ENCODE results near the gene ANKRD36B.
"Not testable (repeated sequence)": the region's sequence is repeated elsewhere in the genome, so short reads cannot be mapped to it uniquely, and the experiment has no call there.

Gene ANKRD36B

GRCh38 chr2:97589598-97590510, at the start of gene ANKRD36B:
ANKRD36B (minus strand) TSS chr2:97589877; CDS start chr2:97589685, 192 bp downstream.
- H3K27me3 Mint-ChIP-seq, result peaks cover 11% of the 10 kb centered on the region
- H3K27ac Mint-ChIP-seq, result peak within 1 kb of the TSS; percentile 97 to 99
- peak; percentile 66 to 80 for DNase-seq
- ATAC-seq, result peak; percentile 79
- not testable (repeated sequence) for H3K9me3 Mint-ChIP-seq, H3K4me1 Mint-ChIP-seq
- peak within 1 kb of the TSS; percentile 99 for H3K4me3 Mint-ChIP-seq

- not testable (repeated sequence) for DNase-seq, H3K27ac Mint-ChIP-seq, H3K4me1 Mint-ChIP-seq, ATAC-seq, H3K9me3 Mint-ChIP-seq, H3K4me3 Mint-ChIP-seq
- peaks cover 20% of the 10 kb centered on the region for H3K27me3 Mint-ChIP-seq
Measured at GRCh38 chr2:97626049-97626430, 36.4 kb upstream of the ANKRD36B start.

GRCh38 chr2:97625354-97626048, 35.8 kb upstream of the ANKRD36B start:
- not testable (repeated sequence) for ATAC-seq, H3K9me3 Mint-ChIP-seq, DNase-seq, H3K27ac Mint-ChIP-seq, H3K4me3 Mint-ChIP-seq, H3K4me1 Mint-ChIP-seq
- H3K27me3 Mint-ChIP-seq, result peaks cover 14% of the 10 kb centered on the region

GRCh38 chr2:97622976-97623375, 33.3 kb upstream of the ANKRD36B start:
- not testable (repeated sequence) for H3K9me3 Mint-ChIP-seq, H3K4me1 Mint-ChIP-seq, DNase-seq, H3K27me3 Mint-ChIP-seq, ATAC-seq, H3K4me3 Mint-ChIP-seq, H3K27ac Mint-ChIP-seq

- not testable (repeated sequence) for H3K27me3 Mint-ChIP-seq, ATAC-seq, DNase-seq, H3K4me3 Mint-ChIP-seq, H3K9me3 Mint-ChIP-seq, H3K4me1 Mint-ChIP-seq
- H3K27ac Mint-ChIP-seq, result peak overlapping the region in 1 of 2 donors; percentile 15
Measured at GRCh38 chr2:97620492-97620891, 30.8 kb upstream of the ANKRD36B start.

GRCh38 chr2:97618939-97619827, 29.5 kb upstream of the ANKRD36B start:
- not testable (repeated sequence) for H3K4me1 Mint-ChIP-seq, H3K27me3 Mint-ChIP-seq, H3K4me3 Mint-ChIP-seq, H3K9me3 Mint-ChIP-seq, DNase-seq
- peak overlapping the region in 1 of 2 donors; percentile 63 for H3K27ac Mint-ChIP-seq
- ATAC-seq, result peak; percentile 87

- Mint-ChIP-seq H3K9me3 (no peaks in the 10 kb centered on the region), H3K4me1 (no peaks in the 10 kb centered on the region), H3K27me3 (no peaks in the 10 kb centered on the region), H3K27ac (no peak overlapping the region), H3K4me3 (no peak overlapping the region)
- DNase-seq (no peak), ATAC-seq (no peak)
Measured at GRCh38 chr2:97617911-97618310, 28.2 kb upstream of the ANKRD36B start.

GRCh38 chr2:97615746-97616145, 26.1 kb upstream of the ANKRD36B start:
- not testable (repeated sequence) for H3K27me3 Mint-ChIP-seq, H3K9me3 Mint-ChIP-seq, ATAC-seq, H3K4me1 Mint-ChIP-seq, H3K4me3 Mint-ChIP-seq, DNase-seq, H3K27ac Mint-ChIP-seq

- ATAC-seq, H3K4me3 Mint-ChIP-seq, H3K27ac Mint-ChIP-seq, H3K4me1 Mint-ChIP-seq, H3K27me3 Mint-ChIP-seq, H3K9me3 Mint-ChIP-seq, DNase-seq: not testable (repeated sequence)
Measured at GRCh38 chr2:97611895-97612294, 22.2 kb upstream of the ANKRD36B start.

GRCh38 chr2:97608745-97609144, 19.1 kb upstream of the ANKRD36B start:
- not testable (repeated sequence) for H3K4me1 Mint-ChIP-seq, ATAC-seq, H3K4me3 Mint-ChIP-seq, H3K9me3 Mint-ChIP-seq, H3K27ac Mint-ChIP-seq, H3K27me3 Mint-ChIP-seq, DNase-seq

GRCh38 chr2:97605524-97606339, 16.1 kb upstream of the ANKRD36B start:
- not testable (repeated sequence) for H3K9me3 Mint-ChIP-seq, ATAC-seq, H3K4me1 Mint-ChIP-seq, H3K27me3 Mint-ChIP-seq, H3K27ac Mint-ChIP-seq, H3K4me3 Mint-ChIP-seq, DNase-seq

GRCh38 chr2:97605109-97605508, 15.4 kb upstream of the ANKRD36B start:
- not testable (repeated sequence) for H3K27ac Mint-ChIP-seq, DNase-seq, H3K4me1 Mint-ChIP-seq, ATAC-seq, H3K4me3 Mint-ChIP-seq, H3K9me3 Mint-ChIP-seq
- H3K27me3 Mint-ChIP-seq, result peaks cover 11% of the 10 kb centered on the region

- DNase-seq, H3K4me3 Mint-ChIP-seq, ATAC-seq, H3K9me3 Mint-ChIP-seq, H3K27ac Mint-ChIP-seq, H3K4me1 Mint-ChIP-seq: not testable (repeated sequence)
- peaks cover 29% of the 10 kb centered on the region for H3K27me3 Mint-ChIP-seq
Measured at GRCh38 chr2:97601537-97601936, 11.9 kb upstream of the ANKRD36B start.

- ATAC-seq, H3K4me1 Mint-ChIP-seq, DNase-seq, H3K4me3 Mint-ChIP-seq, H3K27ac Mint-ChIP-seq, H3K9me3 Mint-ChIP-seq: not testable (repeated sequence)
- H3K27me3 Mint-ChIP-seq, result peaks cover 40% of the 10 kb centered on the region
Measured at GRCh38 chr2:97596180-97596579, 6.5 kb upstream of the ANKRD36B start.

GRCh38 chr2:97593520-97593919, 3.8 kb upstream of the ANKRD36B start:
- not testable (repeated sequence) for H3K4me3 Mint-ChIP-seq, H3K27ac Mint-ChIP-seq, DNase-seq, H3K9me3 Mint-ChIP-seq, ATAC-seq, H3K4me1 Mint-ChIP-seq
- peaks cover 23% of the 10 kb centered on the region for H3K27me3 Mint-ChIP-seq
